Activated CD4-positive, alpha-beta T cell treated with anti-CD3 and anti-CD28 coated beads for 1 hour (primary cell): ENCODE results near the gene TCEAL7.
A peak's percentile ranks its signal among the peaks of the same experiment; 100 is the strongest.

Experiments
- DNase-seq: peaks from one replicate; pipeline ENCODE4 v3.0.0-alpha.2; 2020

The TCEAL7 gene

GRCh38 chrX:103369479-103369878 is 39.4 kb downstream of the TCEAL7 start:
- DNase-seq, result no peak

- no peak for DNase-seq
Observed at GRCh38 chrX:103372886-103373285, 42.8 kb downstream of the TCEAL7 start.

GRCh38 chrX:103373581-103373980 is 43.5 kb downstream of the TCEAL7 start:
- no peak for DNase-seq

GRCh38 chrX:103376118-103376978 is 46.3 kb downstream of the TCEAL7 start, which contains the start of gene BEX3:
Gene BEX3, plus strand, starts transcription at chrX:103376538. Its CDS starts 984 bp downstream, at chrX:103377522.
- DNase-seq, result peak; percentile 9

GRCh38 chrX:103376979-103377324 is 46.9 kb downstream of the TCEAL7 start:
- DNase-seq, result no peak

- no peak for DNase-seq
Observed at GRCh38 chrX:103378990-103379389, 49.0 kb downstream of the TCEAL7 start.
